HG03571 (cell line): ENCODE measurements around the gene HYOU1.
"Not testable (repeated sequence)": the region's sequence is repeated elsewhere in the genome, so short reads cannot be mapped to it uniquely, and the experiment has no call there.

Experiments
- ATAC-seq: cut with Tn5 transposase; IDR thresholded peaks from one replicate; pipeline ENCODE4 v1.9.1; 2021; ENCODE audit not compliant: unreplicated experiment

HYOU1 gene

DNA sequence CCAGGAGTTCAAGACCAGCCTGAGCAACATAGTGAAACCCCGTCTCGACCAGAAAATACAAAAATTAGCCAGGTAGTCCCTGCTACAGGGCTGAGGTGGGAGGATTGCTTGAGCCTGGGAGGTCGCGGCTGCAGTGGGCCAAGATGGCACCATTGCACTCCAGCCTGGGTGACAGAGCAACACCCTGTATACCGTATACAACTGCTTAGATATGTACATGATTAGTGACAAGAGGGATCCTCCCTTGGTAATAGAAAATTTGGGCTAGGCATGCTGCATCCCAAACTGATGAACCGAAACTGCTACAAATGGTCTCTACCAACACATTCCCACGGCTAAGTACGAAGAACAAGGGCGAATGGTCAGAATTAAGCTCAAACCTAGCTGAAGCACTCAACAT is 14.1 kb downstream of the HYOU1 start:
- no peak for ATAC-seq

DNA sequence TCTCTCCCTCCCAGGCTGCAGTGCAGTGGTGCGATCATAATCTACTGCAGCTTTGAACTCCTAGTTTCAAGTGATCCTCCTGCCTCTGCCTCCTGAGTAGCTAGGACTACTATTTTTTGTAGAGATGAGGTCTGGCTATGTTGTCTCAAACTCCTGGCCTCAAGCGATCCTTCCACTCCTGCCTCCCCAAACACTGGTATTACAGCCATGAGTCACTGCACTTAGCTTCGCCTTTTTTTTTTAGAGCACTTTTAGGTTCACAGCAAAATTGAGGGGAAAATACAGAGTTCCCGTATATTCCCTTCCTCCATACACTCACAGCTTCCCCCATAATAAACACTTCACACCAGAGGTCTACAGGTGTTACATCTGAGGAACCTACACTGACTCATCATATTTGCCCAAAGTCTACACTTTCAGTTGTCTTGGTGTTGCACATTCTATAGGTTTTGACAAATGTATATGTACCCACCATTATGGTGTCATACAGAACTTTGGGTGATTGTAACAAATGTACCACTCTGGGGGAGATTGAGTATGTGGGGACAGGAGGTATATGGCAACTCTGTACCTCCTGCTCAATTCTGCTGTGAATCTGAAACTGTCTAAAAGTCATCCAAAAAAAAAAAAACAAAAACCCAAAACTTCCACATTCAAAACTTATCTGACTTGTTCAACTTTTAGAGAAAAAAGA is 15.0 kb downstream of the HYOU1 start:
- no peak for ATAC-seq

DNA sequence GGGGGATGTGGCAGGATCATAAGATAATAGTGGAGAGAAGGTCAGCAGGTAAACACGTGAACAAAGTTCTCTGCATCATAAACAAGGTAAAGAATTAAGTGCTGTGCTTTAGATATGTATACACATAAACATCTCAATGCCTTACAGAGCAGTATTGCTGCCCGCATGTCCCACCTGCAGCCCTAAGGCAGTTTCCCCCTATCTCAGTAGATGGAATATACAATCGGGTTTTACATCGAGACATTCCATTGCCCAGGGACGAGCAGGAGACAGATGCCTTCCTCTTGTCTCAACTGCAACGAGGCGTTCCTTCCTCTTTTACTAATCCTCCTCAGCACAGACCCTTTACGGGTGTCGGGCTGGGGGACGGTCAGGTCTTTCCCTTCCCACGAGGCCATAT is 17.5 kb downstream of the HYOU1 start:
- ATAC-seq, result not testable (repeated sequence)

DNA sequence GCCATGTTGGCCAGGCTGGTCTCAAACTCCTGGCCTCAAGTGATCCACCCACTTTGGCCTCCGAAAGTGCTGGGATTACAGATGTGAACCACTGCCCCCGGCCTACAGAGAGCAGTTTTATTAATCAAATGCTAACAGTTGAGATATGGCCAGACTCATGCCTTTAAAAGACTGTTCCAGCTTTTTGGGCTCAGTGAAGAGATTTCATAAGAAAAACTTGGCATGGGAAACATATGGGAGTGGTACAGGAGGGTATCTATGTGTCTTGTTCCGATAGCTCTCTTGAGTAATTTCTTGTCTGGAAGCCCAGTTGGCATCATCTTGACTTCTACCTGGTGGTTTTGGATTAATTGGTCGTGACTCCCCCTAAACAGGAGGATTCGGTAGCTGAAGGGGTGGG is 18.1 kb downstream of the HYOU1 start:
- no peak for ATAC-seq

DNA sequence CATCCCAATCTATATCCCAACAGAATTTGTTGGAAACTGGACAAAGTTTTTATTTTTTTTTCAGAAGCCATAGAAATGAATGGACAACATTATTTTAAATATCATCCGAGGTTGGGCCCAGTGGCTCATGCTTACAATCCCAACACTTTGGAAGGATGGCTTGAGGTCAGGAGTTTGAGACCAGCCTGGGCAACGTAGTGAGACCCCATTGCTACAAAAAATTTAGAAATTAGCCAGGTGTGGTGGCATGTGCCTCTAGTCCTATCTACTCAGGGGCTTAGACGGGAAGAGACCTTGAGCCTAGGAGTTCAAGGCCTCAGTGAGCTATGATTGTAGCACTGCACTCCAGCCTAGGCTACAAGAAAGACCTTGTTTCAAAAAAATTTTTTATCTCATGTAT is 22.2 kb downstream of the HYOU1 start:
- ATAC-seq, result no peak

DNA sequence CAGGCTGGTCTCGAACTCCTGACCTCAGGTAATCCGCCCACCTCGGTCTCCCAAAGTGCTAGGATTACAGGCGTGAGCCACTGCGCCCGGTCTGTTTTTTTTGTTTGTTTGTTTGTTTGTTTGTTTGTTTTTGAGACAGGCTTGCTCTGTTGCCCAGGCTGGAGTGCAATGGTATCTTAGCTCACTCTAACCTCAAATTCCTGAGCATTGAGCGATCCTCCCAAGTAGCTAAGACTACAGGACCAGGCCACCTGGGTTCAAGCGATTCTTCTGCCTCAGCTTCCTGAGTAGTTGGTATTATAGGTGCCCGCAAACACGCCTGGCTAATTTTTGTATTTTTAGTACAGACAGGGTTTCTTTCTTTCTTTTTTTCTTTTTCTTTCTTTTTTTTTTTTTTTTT is 23.6 kb downstream of the HYOU1 start:
- ATAC-seq, result not testable (repeated sequence)

DNA sequence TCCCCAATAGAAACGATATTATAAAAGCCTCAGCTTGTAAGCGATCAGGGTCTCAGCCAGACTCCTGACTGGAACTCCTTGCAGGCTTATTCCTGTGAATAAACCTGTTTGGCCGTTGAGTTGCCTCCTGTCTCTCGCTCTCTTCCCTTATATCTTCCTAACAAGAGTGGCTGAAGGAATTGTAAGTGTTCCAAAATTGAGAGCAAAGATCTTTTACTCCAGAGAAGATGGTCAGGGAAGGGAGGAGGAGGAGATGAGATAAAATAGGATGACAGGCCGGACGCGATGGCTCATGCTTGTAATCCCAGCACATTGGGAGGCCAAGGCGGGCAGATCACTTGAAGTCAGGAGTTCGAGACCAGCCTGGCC is 25.1 kb downstream of the HYOU1 start:
- no peak for ATAC-seq

GRCh38 chr11:119030329-119031047 is 26.5 kb downstream of the HYOU1 start, which contains the start of gene SLC37A4:
TSS of gene SLC37A4 (minus strand) at chr11:119030877.
- ATAC-seq, result peak; percentile 85

DNA sequence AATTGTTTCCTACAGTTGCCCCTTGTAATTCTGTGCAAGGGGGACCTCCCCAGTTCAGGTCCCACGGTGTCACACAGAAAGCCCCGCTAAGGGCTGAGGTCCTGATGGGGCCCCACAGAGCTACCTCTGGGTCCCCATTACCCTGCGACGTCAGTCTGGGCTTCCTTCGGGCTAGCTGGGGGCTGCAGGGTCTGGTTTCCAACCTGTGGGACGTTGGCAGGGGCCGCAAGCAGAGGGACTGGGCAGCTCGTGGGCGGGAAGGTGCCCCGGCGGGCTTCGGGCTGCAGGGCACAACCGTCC is 27.0 kb downstream of the HYOU1 start:
- ATAC-seq, result no peak

- no peak for ATAC-seq
Measured at GRCh38 chr11:119029340-119030028, 27.5 kb downstream of the HYOU1 start.

GRCh38 chr11:119029069-119029339 is 28.0 kb downstream of the HYOU1 start:
- ATAC-seq, result no peak

GRCh38 chr11:119028346-119029068 is 28.5 kb downstream of the HYOU1 start:
- no peak for ATAC-seq

- ATAC-seq, result no peak
Measured at GRCh38 chr11:119027561-119028345, 29.3 kb downstream of the HYOU1 start.

DNA sequence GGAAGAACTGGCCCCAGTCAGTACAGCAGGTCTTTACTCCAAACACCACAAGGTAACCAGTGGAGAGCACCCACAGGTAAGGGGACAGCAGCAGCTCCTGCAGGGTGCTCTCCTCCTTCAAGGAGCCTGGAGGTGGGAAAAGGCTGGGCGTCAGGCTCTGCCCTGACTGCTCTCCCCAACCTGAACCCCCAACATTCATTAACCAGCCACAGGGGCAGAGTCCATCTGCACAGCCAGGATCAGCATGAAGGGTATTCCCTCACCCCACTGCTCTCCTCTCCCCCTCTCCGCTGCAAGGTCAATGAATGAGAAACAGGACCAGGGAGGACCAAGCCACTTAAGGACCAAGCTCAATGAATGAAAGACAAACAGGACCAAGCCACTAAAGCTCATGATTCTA is 30.0 kb downstream of the HYOU1 start:
- no peak for ATAC-seq

DNA sequence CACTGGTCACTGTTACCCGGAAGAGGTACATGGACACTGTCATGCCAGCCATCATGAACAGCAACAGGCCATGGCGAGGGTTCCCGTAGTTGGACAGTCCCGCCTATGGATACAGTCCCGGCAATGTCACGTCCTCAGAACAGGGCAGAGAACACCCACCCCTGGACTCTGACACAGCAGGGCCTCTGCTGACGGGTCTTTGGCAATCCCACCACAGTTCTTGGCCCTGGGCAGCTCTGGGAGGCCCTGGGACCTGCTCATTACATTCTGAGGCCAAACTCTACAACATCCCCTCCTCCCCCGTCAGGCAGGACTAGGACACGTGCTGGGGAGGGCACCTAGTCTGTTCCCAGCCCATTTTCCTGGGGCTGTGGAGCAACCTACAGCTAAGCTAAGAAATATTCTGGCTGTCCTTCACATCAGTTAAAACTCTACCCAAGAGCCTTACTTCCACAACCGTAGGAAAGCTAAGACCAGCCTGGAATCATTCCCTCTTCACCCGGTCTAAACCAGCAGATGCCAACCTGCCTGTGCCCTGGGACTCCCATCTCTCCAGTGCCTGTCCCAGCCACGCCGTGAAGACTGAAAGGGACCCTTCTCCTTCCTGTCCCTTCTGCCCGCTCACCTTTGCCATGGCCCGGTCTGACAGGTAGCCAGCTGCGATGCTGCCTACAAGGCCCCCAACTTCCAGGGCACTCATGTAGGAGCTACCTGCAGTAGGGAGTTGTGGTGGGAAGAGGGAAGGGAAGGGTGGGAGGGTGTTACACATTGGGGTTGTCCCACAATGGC is 30.8 kb downstream of the HYOU1 start:
- no peak for ATAC-seq

GRCh38 chr11:119025541-119025940 is 31.5 kb downstream of the HYOU1 start:
- no peak for ATAC-seq

- no peak for ATAC-seq
Measured at GRCh38 chr11:119025099-119025473, 31.9 kb downstream of the HYOU1 start.

- ATAC-seq, result no peak
Measured at GRCh38 chr11:119024430-119025098, 32.4 kb downstream of the HYOU1 start.

GRCh38 chr11:119023741-119024140 is 33.3 kb downstream of the HYOU1 start:
- no peak for ATAC-seq

GRCh38 chr11:119021631-119022030 is 35.4 kb downstream of the HYOU1 start:
- no peak for ATAC-seq
